22Rv1 (cell line): Measurements from ENCODE around the gene CDK14.

Source experiments
- CTCF ChIP-seq: fragments of 450-650 bp; IDR thresholded peaks from 2 replicates; pipeline ENCODE4 v1.5.1; 2017; ENCODE audit warnings: mild to moderate bottlenecking
- ZFX ChIP-seq: fragments of 450-650 bp; IDR thresholded peaks from 2 replicates; pipeline ENCODE4 v1.6.1; 2017; ENCODE audit warnings: antibody characterized with exemption, borderline replicate concordance

DNA sequence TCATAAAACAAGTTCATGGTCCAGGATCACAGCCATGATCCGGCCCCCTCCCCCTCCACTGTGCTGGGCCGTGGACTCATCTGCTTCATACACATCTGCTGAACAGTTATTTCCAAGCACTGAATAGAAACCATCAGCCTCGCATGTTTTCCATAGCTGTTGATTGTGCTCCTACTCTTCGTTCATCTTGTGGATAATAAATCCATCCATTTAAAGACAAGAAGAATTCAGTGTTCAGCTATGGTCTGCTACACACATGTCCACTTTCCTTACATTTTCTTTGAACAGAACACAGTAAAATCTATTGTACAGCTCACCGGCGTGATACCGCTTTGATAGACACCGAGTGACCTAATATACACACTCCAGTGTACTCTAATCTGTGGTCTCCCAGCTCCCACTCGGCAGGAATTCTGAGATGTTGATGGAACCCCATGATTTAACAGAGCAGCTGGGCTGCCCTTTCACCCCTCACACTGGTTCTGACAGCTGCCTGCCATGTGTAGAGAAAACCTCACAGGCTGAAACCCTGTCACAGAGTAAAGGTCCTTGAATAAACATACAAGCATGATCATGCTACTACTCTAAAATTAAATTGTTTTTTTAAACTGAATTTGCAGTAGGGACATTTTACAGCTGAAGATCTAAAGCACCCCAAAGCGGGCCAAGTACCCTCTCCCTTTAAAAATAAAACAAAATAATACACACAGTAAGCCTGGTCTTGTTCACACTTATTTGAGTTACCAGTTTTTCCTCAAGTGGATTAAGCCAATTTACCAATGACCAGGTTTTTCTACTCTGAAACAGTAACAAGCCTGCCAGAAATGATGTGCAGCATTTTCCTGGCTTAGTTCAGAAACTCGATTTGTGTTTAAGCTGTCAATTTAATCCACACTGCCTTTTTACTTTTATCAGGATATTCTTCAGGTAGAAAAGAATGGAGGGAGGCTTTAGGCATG lies 573.0 kb downstream of the CDK14 start:
- TF ChIP-seq CTCF (no peak), ZFX (no peak)
